GM18519 (cell line): ENCODE results near the gene GRIK3.

Experiments
- ATAC-seq: cut with Tn5 transposase; IDR thresholded peaks from one replicate; pipeline ENCODE4 v1.9.1; 2021; ENCODE audit warnings: mild to moderate bottlenecking, moderate library complexity; ENCODE audit not compliant: unreplicated experiment, low FRiP score

GRIK3 gene

DNA sequence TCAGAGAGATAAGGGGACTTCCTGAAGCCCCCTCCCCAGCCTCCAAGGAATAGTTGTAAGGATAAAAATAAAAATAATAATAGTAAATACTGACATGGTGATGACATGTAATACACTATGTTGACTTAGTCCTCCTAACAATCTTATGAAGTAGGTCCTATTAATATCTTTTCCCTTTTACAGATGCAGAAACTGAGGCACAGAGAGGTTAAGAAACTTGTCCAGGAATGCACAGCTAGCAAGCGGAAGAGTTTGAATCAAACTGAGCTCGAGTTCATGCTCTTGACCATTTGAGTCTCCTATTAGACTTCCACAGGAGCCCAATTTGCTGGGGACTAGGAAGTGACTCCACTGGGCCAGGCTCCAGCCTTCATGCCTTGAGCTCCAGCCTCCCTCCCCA lies 194.8 kb downstream of the GRIK3 start:
- ATAC-seq: no peak

DNA sequence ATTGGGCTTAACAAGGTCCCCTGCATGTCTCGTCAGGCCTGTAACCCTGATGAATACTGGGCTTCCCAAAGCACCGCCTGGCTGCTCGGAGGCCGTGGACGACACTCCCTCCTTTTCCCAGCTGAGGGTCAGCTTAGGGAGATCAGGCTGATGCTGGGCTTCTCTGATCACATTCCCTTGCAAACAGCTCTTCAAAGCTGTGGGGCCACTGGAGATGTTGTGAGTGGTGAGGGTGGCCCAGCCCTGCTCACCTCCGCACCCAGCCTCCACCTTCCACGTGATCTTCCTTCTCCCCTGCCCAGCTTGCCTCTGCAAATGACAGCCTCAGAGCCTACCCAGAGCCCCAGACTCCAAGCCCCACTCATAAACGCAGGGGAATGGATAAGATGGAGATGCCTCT lies 195.4 kb downstream of the GRIK3 start:
- no peak for ATAC-seq

DNA sequence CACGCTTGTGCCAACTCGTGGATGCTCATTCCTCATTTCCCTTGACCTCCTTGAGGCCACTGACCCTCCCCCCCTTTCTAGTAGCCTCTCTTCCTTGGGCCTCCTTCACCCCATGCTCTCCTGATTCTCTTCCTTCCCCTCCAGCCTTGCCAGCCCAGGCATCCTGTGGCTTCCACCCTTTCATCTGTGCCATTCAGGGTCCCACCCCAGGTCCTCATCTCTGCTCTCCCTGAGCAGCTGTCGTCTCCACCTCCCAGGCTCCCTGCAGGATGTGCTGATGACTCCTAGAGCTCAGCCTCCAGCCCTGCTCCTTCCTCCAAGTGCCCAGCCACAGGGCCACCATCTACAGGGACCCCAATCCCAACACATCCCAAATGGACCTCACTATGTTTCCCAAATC lies 197.4 kb downstream of the GRIK3 start:
- no peak for ATAC-seq

DNA sequence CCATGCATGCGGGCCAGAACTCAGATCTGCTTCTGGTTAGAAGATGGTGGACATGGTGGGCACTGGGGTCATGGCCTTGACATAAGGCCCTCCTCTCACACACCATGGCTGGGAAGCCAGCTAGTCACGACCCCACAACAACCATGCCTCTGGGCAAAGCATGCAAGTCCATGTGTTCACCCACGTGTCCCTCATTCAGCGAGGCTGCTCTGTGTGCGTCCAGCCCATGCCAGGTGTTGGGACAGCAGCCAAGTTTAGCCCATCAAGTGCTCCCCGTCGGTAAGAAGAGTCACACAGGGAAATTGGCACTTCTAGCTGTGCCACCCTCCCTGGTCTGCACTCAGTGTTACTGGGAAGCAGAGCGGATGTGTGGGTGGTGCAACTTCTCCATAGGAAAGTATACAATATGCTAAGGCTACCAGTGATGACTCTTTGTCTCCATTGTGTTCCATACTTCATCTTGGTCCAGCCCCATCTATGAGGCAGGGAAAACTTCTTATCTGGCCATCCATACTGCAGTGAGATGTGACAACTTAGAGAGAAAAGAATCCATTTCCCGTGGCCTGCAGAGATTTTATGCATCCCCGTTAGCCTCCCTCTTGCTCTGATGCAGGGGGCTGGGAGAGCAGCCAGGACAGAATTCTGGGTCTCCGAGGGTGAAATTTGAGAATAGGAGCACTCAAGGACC lies 198.0 kb downstream of the GRIK3 start:
- ATAC-seq: no peak

DNA sequence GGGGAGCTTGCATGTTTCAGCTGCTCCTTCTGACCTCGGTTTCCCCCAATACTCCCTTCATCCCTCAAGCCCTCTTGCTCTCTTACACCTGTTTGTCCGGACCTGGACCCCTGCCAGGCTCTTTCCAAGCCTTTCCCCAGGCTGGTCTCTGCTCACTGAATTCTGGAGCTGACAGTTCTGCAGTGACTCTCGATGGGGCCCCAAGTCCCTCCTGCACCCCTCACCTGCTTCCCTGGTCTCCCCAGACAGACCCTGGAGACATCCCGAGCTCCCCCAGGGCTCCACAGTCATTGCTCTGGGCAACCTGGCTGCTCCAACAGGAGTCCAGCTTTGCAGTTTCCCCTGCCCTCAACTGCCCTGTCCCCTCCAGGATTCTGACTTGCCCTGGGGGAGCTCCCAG lies 198.6 kb downstream of the GRIK3 start:
- no peak for ATAC-seq

DNA sequence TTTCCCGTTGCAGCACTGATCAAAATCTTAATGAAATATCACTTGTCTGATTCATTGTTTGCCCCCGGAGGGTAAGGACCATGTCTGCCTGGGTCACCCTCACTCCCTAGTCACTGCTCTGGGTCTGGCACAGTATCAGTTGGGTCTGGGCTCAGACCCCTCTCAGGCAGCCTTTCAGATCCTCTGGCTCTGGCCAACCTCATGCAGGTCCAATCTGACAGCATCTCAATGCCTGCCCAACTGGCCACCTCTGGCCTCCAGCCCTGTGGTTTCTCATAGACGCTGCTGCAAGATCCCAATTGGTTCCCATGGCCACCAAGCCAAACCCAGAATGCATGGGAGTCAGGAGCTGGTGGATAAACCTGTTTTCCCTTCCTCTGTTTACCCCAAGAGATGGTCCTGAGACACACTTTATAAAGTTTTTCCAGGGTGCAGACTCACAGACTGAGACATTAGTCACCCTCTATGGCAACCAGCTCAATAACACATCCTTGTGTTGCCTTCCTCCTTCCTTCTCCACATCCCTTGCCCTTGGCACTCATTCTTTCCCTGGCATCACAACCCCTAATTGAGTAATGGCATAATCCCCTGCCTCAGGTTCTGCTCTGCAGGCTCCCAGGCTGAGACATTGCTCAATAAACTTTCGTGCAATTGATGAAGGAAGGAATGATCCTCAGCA lies 199.2 kb downstream of the GRIK3 start:
- ATAC-seq: no peak

DNA sequence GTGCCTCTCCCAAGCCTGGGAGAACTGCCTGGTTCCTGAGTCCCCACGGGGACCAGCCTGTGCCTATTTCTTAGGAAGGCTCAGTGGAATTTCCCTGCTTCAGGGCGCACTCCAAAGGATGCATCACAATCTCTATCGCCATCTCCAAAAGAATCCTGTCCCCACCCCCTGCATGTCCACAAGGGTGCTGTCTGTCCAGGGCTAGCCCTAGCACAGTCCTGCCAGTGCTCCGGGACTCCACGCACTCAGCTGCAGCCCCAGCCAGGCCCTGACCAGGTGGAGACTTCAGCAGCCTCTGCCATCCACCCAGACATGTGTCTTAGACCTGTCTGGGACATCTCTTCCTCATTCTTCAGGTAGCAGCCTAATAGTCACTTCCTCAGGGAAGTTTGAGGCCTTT lies 199.7 kb downstream of the GRIK3 start:
- no peak for ATAC-seq

DNA sequence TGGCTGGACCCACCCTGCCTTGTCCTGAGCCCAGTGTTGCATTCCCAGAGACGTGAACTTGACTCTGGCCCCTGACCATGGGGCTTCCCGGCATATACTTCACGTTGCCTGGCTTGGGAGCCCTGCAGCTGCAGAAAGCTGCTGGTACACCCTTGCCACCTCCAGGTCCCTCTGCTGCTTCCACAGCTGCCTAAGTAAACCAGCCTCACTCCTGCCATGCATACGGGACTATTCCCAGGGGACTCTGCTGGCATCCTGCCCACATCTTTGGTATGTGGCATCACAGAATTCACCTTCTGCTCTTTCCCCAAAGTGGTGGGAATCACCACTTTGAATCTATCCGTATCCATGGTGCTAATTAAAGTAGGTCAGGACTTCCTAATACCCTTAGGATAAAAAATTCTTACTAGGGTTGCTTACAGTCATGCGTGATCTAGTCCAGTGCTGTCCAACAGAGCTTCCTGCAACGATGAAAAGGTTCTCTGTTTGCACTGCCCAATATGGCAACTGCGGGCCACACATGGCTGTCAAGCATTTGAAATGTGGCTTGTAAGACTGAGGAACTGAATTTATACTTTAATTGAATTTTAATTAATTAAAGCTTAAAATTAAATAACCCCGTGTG lies 203.0 kb downstream of the GRIK3 start:
- ATAC-seq: no peak

DNA sequence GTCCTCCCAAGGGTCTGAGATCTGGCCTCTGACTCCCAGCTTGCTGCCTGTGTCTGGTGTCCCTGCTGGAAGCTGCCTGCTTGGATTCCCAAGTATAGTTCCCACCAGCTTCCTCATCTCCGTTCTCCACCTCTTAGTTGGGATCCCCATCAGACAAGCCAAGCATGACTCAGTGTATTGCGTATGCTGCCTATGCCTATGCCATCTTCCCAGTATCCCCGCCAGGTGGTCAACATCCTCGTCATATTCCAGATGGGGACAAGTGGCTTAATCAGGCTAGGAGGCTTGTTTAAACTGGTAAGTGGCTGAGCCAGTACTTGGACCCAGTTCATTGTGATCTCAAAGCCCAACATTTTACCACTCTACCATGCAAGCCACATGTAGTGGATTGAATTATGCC lies 204.4 kb downstream of the GRIK3 start:
- no peak for ATAC-seq

DNA sequence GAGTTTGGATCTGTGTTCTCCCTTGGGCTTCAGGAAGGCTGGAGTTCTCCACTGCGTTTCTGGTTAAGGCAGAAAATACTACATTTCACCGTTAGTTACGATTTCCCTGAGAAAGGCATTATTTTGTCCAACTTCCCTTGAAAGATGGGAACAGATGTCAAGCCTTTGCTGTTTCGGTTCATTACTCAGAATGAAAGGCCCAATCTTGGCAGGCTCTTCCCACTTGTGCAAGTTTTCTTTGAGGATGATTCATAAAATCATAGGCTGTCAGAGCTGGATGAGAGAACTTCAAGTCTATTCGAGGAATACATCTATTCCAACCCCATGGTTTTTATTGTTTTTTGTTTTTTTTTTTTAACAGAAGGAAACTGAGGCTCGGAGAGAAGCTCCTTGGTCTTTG lies 205.2 kb downstream of the GRIK3 start:
- no peak for ATAC-seq

DNA sequence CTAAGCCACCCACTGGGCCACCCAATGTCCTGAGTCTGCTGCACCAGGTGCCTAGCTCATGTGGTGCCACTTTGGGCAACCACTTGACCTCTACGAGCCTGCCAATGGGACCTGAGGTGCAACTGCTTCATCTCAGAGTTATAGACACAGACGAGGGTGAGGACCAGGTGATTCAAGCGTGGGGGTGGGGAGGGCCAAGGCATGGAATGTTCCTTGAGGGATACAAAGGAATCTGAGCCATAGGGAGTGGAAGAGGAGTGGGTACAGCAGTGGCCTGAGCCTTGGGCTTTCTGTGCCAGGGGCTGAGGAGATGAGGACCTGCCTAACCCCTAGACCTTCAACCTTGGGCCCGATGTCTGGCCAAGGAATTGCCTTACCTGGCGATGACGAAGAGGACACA lies 209.1 kb downstream of the GRIK3 start:
- no peak for ATAC-seq

DNA sequence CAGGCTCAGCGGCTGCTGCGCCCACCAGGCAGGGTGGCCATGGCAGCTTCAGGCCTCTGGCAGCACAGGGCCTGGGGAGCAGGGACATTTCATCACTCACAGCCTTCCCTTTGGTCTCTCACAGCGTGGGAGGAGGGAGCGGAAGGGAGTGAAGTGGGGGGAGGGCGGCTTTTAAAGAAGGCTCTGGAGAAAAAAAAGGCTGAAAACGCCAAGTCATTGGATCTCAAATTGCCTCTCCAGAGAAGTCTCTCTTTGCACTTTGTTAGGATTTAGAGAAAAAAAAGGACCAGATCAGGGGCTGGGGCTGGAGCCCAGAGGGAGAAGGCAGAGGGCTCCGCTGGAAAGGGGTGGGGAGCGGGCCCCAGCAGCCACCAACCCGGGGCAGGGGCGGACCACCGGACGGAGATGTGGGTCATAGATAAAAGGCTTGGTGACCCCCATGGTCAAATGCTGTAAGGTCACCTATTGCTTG lies 209.9 kb downstream of the GRIK3 start:
- no peak for ATAC-seq

DNA sequence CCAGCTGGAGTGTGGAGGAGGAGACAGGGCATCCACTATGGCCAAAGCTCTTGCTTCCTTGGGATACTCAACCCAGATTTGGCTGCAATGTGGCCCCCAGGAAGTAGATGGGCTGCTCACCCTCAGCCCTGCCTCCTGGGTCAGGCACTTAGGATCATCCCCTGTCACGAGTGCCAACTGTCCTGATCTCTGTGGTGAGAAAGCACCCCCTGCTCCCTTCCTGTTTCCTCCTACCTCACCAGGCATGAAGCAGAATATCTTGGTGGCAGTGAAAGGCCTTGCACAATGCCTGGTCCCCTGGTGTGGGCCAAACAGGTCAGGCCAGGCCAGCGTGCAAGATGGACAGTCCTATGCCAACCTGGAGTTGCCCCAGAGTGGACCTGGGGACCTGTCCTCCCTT lies 211.7 kb downstream of the GRIK3 start:
- no peak for ATAC-seq

DNA sequence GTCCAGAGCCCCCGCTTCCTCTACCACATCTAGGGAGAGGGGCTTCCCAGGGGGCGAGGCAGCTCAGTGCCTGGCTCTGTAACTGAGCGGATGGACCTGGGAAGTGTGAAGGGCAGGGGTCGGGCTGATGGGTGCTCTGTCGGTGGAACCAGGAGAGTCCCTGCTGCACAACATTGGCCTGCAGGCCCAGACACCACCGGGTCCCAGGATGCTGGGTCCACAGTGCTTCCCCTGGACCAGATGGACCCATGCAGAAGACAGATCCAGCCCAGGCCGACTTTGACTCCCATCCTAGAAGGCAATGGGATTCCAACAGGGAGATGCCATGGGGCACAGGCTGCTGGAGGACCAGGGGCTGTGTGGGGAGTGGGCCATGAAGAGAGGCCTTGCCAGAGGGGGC lies 212.9 kb downstream of the GRIK3 start:
- no peak for ATAC-seq

DNA sequence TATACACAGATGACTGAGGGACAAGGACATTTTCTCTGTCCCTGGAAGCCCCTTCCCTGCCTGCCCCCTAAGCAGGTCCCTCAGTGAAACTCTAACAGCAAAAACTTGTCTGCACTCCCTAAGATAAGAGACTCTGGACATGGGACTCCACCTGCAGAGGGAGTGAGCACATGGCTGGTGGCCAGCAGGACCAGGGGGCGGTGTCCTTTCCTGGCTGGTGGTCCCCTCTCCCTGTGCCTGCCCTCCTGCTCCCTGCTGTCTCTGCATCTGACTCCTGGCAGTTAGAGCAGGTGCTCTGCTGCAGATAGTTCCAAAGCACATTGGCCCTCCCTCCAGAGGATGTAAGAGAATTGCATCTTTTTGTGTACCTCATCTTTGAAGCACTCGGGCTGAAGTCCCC lies 215.5 kb downstream of the GRIK3 start:
- ATAC-seq: no peak

DNA sequence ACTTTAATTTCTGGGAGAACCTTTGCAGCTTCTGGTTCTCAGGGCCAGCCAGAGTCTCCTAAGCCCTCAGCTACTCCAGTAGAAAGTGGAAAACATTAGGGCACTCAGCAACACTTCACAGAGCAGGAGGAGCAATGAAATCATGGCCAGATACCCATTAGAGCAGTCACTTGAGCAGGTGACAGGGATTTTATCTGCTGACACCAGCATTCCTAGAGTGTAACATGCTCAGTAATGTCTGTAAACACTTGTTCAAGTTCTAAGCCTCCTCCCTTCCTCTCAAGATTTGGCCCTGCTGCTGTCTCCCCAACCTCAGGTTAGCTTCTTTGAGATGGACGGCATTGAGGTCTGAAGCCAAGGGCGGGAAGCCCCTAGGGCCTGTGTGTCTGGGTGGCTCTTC lies 218.0 kb downstream of the GRIK3 start:
- no peak for ATAC-seq

DNA sequence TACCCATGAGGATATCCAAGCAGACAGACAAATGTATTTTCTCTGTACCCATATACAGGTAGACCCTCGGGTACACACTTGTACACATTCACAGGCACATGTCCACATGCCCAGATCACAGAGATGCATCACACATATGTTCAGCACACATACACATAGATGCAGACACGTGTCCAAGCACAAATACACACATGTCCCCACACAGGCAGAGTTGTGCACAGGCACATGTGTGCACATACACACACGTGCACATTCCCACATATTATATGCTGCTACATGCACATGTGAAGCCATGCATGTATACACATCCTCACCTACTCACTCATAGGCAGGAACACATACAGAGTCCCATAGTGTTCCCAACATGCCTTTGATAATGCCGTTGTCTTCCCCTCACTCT lies 219.5 kb downstream of the GRIK3 start:
- ATAC-seq: no peak

DNA sequence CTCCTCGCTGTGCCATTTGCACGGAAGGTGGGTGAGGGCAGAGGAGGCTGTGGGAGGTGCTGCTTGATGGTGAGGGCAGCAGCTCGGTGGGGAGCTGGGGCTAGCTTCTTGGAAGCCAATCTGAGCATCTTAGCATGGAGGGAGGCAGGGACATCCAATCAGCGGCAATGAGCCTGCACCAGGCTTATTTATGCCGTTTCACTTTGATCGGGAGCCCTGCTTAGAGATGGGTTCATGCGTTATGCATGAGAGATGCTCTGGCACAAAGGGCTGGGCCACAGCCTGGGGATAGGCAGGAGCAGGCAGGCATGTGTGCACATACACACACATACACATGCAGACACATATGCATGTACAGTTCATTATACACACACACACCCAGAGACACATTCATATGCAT lies 220.2 kb downstream of the GRIK3 start:
- no peak for ATAC-seq

DNA sequence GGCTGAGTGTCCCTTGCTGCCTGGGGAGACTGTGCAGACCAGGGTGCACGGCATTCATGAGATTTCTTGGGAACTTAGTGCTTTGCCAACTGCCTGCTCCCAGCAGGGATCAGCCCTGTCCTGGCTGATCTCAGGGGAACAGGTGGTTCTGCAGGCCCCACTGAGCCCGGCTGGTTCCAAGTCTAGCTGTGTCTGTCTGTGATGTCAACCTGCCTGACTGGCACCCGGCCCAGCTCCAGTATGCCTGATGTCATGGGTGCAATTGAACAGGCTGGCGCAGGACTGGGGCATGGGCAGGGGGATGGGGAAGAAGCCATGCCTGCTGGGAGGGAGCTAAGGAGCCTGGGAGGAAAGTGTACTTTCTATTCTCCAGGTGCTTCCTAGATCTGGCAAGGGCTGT lies 227.1 kb downstream of the GRIK3 start:
- no peak for ATAC-seq

DNA sequence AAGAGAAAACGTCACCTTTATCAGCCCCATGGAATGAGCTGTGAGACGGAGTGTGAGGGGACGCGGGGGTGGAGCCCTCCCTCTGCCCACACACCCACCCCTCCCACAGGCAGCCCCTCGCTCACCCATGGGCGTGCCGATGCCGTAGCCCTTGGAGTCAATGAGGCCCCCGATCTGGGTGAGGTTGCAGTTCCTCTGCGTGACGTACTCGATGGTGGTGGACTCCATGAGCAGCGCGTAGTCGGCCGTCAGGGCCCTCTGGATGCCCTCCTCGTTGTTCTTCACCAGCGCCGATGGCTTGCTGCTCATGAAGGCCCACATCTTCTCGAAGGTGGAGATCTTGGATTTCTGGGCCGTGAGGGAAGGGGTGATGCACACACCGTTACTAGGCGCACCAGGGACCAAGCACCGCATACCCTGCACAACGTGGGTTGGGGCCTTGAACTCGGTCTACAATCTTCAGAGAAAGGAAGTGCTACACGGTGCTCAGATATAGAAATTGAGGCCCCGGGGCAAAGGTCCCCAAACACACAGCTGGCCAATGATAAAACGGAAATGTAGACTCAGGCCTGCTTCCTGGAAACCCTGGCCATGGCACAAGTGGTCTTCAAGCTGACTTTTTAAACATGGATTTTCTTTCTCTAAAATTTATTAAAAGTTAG lies 228.2 kb downstream of the GRIK3 start:
- ATAC-seq: no peak

DNA sequence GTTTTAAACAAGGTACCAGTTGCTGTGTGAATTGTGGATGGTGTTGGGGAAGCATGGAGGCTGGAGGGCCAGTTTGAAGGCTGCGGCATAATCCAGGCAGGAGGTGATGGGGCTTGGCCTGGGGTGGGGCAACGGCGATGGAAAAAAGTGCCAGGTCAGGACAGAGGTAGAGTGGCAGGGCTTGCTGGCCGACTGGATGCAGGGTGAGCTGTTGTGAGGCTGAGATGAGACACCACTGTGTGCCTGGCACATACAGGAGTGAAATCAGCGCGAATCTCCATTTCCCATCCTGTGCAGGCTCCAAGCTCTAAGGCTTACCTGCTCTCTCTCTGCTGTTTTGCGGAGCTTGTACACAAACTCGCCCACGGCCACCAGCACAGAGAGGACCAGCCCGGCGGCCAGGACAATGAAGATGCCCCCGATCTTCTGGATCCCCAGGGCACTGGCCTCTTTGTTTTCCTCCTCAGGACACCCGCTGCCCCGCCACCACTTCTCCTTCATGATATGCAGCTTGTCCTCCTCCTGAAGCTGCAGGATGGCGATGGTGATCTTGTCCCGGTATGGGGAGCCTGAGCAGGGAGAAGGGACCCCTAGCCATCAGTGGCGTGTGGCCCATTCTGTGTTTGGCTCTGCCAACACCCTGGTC lies 229.5 kb downstream of the GRIK3 start:
- no peak for ATAC-seq
